Activated T-cell treated with anti-CD3 and anti-CD28 coated beads for 24 hours (primary cell): ENCODE results near the gene LRIT2.

Source experiments
- DNase-seq: peaks from one replicate; pipeline ENCODE4 v3.0.0-alpha.2; 2020; ENCODE audit warnings: low read depth

The LRIT2 gene

GRCh38 chr10:84205853-84206525, 19.4 kb downstream of the LRIT2 start:
- DNase-seq: no peak

GRCh38 chr10:84205049-84205852, 20.1 kb downstream of the LRIT2 start:
- DNase-seq: peak; percentile 32

- no peak for DNase-seq
Observed at GRCh38 chr10:84204610-84205009, 20.7 kb downstream of the LRIT2 start.

GRCh38 chr10:84204122-84204521, 21.2 kb downstream of the LRIT2 start:
- no peak for DNase-seq

- DNase-seq: no peak
Observed at GRCh38 chr10:84202349-84202748, 23.0 kb downstream of the LRIT2 start.

GRCh38 chr10:84201682-84202081, 23.7 kb downstream of the LRIT2 start:
- DNase-seq: no peak

GRCh38 chr10:84201244-84201606, 24.1 kb downstream of the LRIT2 start:
- no peak for DNase-seq

GRCh38 chr10:84200537-84201243, 24.7 kb downstream of the LRIT2 start:
- DNase-seq: no peak

- no peak for DNase-seq
Observed at GRCh38 chr10:84198206-84198915, 27.0 kb downstream of the LRIT2 start.

GRCh38 chr10:84197643-84198042, 27.7 kb downstream of the LRIT2 start:
- DNase-seq: no peak

GRCh38 chr10:84196941-84197340, 28.4 kb downstream of the LRIT2 start:
- no peak for DNase-seq

GRCh38 chr10:84196083-84196482, 29.3 kb downstream of the LRIT2 start:
- no peak for DNase-seq

- DNase-seq: no peak
Observed at GRCh38 chr10:84195044-84195830, 30.1 kb downstream of the LRIT2 start.

- peak; percentile 33 for DNase-seq
Observed at GRCh38 chr10:84194424-84195043, 30.8 kb downstream of the LRIT2 start, which contains the start of gene CDHR1. TSS of gene CDHR1 (plus strand) at chr10:84194537. CDS start at chr10:84194761, 224 bp downstream.

- no peak for DNase-seq
Observed at GRCh38 chr10:84193846-84194423, 31.4 kb downstream of the LRIT2 start.

GRCh38 chr10:84193327-84193726, 32.0 kb downstream of the LRIT2 start:
- no peak for DNase-seq

GRCh38 chr10:84191106-84191505, 34.2 kb downstream of the LRIT2 start:
- no peak for DNase-seq

GRCh38 chr10:84190621-84191020, 34.7 kb downstream of the LRIT2 start:
- DNase-seq: no peak

- DNase-seq: no peak
Observed at GRCh38 chr10:84188815-84189214, 36.5 kb downstream of the LRIT2 start.

- DNase-seq: no peak
Observed at GRCh38 chr10:84185526-84186175, 39.7 kb downstream of the LRIT2 start.
